Subcutaneous abdominal adipose tissue (tissue), 5 donors: ENCODE results near the gene RMND5A.

ENCODE experiments used
- H3K27ac ChIP-seq: one replicate; pipeline ENCODE4 v1.7.0; 2013; ENCODE audit warnings: low read depth, mild to moderate bottlenecking, inconsistent platforms, low read length, moderate library complexity
- H3K27me3 ChIP-seq, 5 donors: one replicate each; pipeline ENCODE4 v1.7.0; 2013; ENCODE audit warnings: low read length in 5 of 5, inconsistent platforms in 1 of 5; ENCODE audit not compliant: control insufficient read depth in 5 of 5, insufficient read depth in 4 of 5
- H3K36me3 ChIP-seq, 5 donors: one replicate each; pipeline ENCODE4 v1.7.0; 2013; ENCODE audit warnings: low read length in 5 of 5; ENCODE audit not compliant: control insufficient read depth in 5 of 5, insufficient read depth in 5 of 5
- H3K4me1 ChIP-seq, 5 donors: one replicate each; pipeline ENCODE4 v1.7.0; 2013; ENCODE audit warnings: low read length in 5 of 5, mild to moderate bottlenecking in 3 of 5, moderate library complexity in 1 of 5; ENCODE audit not compliant: control insufficient read depth in 5 of 5, insufficient read depth in 5 of 5
- H3K4me3 ChIP-seq, 5 donors: one replicate each; pipeline ENCODE4 v1.7.0; 2013; ENCODE audit warnings: low read length in 5 of 5, low read depth in 1 of 5
- H3K9ac ChIP-seq, 5 donors: one replicate each; pipeline ENCODE4 v1.7.0; 2013; ENCODE audit warnings: low read length in 5 of 5, mild to moderate bottlenecking in 4 of 5, moderate library complexity in 3 of 5
- H3K9me3 ChIP-seq, 5 donors: one replicate each; pipeline ENCODE4 v1.7.0; 2013; ENCODE audit warnings: low read length in 5 of 5; ENCODE audit not compliant: control insufficient read depth in 5 of 5
- donor health status: healthy.
- donor health status: healthy.
- donor health status: healthy.
- donor health status: healthy.
- donor health status: healthy.

Gene RMND5A

GRCh38 chr2:86776532-86776931 lies 56.4 kb downstream of the RMND5A start:
- H3K27me3 ChIP-seq: no peaks in the 10 kb centered on the region
- no peak overlapping the region for H3K9ac ChIP-seq
- peaks cover 0 to 6% (median 4%) of the 10 kb centered on the region in 5 donors for H3K4me1 ChIP-seq
- no peak overlapping the region for H3K27ac ChIP-seq
- H3K36me3 ChIP-seq: peaks cover 25 to 49% (median 37%) of the 10 kb centered on the region in 5 donors
- no peaks in the 10 kb centered on the region for H3K9me3 ChIP-seq
- no peak overlapping the region for H3K4me3 ChIP-seq

GRCh38 chr2:86778957-86779356 lies 58.9 kb downstream of the RMND5A start:
- no peaks in the 10 kb centered on the region for H3K27me3 ChIP-seq
- H3K4me3 ChIP-seq: no peak overlapping the region
- H3K9me3 ChIP-seq: no peaks in the 10 kb centered on the region
- H3K4me1 ChIP-seq: peaks cover 0 to 13% (median 6%) of the 10 kb centered on the region in 5 donors
- H3K27ac ChIP-seq: no peak overlapping the region
- peaks cover 17 to 29% (median 21%) of the 10 kb centered on the region in 5 donors for H3K36me3 ChIP-seq
- no peak overlapping the region for H3K9ac ChIP-seq

- Histone ChIP-seq H3K36me3 (peaks cover 10 to 20% (median 12%) of the 10 kb centered on the region in 5 donors), H3K9ac (no peak overlapping the region), H3K4me3 (no peak overlapping the region), H3K9me3 (no peaks in the 10 kb centered on the region), H3K4me1 (peaks cover 0 to 13% (median 6%) of the 10 kb centered on the region in 5 donors), H3K27ac (no peak overlapping the region), H3K27me3 (no peaks in the 10 kb centered on the region)
Measured at GRCh38 chr2:86779971-86780370, 59.9 kb downstream of the RMND5A start.

GRCh38 chr2:86781363-86781762 lies 61.3 kb downstream of the RMND5A start:
- no peak overlapping the region for H3K27ac ChIP-seq
- no peak overlapping the region for H3K4me3 ChIP-seq
- peaks cover 1 to 8% (median 3%) of the 10 kb centered on the region in 5 donors for H3K36me3 ChIP-seq
- H3K4me1 ChIP-seq: peaks cover 0 to 13% (median 6%) of the 10 kb centered on the region in 5 donors
- peaks cover 0 to 3% (median 0%) of the 10 kb centered on the region in 5 donors for H3K27me3 ChIP-seq
- no peaks in the 10 kb centered on the region for H3K9me3 ChIP-seq
- no peak overlapping the region for H3K9ac ChIP-seq

- H3K9ac ChIP-seq: no peak overlapping the region
- H3K36me3 ChIP-seq: no peaks in the 10 kb centered on the region
- H3K27me3 ChIP-seq: peaks cover 0 to 3% (median 2%) of the 10 kb centered on the region in 5 donors
- H3K4me1 ChIP-seq: peaks cover 0 to 15% (median 6%) of the 10 kb centered on the region in 5 donors
- H3K4me3 ChIP-seq: no peak overlapping the region
- no peak overlapping the region for H3K27ac ChIP-seq
- no peaks in the 10 kb centered on the region for H3K9me3 ChIP-seq
Measured at GRCh38 chr2:86782748-86783147, 62.7 kb downstream of the RMND5A start.

GRCh38 chr2:86783615-86784339 lies 63.7 kb downstream of the RMND5A start:
- Histone ChIP-seq H3K9ac (no peak overlapping the region), H3K4me3 (no peak overlapping the region), H3K9me3 (no peaks in the 10 kb centered on the region), H3K27me3 (peaks cover 0 to 8% (median 2%) of the 10 kb centered on the region in 5 donors), H3K27ac (no peak overlapping the region), H3K36me3 (no peaks in the 10 kb centered on the region), H3K4me1 (peaks cover 0 to 19% (median 6%) of the 10 kb centered on the region in 5 donors)

- H3K27ac ChIP-seq: no peak overlapping the region
- no peaks in the 10 kb centered on the region for H3K36me3 ChIP-seq
- H3K4me3 ChIP-seq: no peak overlapping the region
- H3K9me3 ChIP-seq: no peaks in the 10 kb centered on the region
- no peak overlapping the region for H3K9ac ChIP-seq
- peaks cover 0 to 36% (median 22%) of the 10 kb centered on the region in 5 donors for H3K4me1 ChIP-seq
- peaks cover 8 to 23% (median 18%) of the 10 kb centered on the region in 5 donors for H3K27me3 ChIP-seq
Measured at GRCh38 chr2:86785456-86785855, 65.4 kb downstream of the RMND5A start.

GRCh38 chr2:86786001-86786536 lies 66.0 kb downstream of the RMND5A start:
- H3K9ac ChIP-seq: no peak overlapping the region
- no peaks in the 10 kb centered on the region for H3K9me3 ChIP-seq
- H3K4me1 ChIP-seq: peaks cover 0 to 41% (median 26%) of the 10 kb centered on the region in 5 donors
- no peak overlapping the region for H3K27ac ChIP-seq
- H3K36me3 ChIP-seq: no peaks in the 10 kb centered on the region
- peaks cover 13 to 28% (median 23%) of the 10 kb centered on the region in 5 donors for H3K27me3 ChIP-seq
- H3K4me3 ChIP-seq: no peak overlapping the region

GRCh38 chr2:86787736-86788135 lies 67.6 kb downstream of the RMND5A start:
- Histone ChIP-seq H3K4me3 (no peak overlapping the region), H3K36me3 (no peaks in the 10 kb centered on the region), H3K4me1 (peaks cover 6 to 40% (median 32%) of the 10 kb centered on the region in 5 donors), H3K27me3 (peaks cover 19 to 43% (median 35%) of the 10 kb centered on the region in 5 donors), H3K9me3 (no peaks in the 10 kb centered on the region), H3K9ac (no peak overlapping the region), H3K27ac (no peak overlapping the region)

GRCh38 chr2:86788165-86788564 lies 68.1 kb downstream of the RMND5A start:
- no peaks in the 10 kb centered on the region for H3K9me3 ChIP-seq
- H3K4me3 ChIP-seq: no peak overlapping the region
- H3K9ac ChIP-seq: no peak overlapping the region
- H3K27me3 ChIP-seq: peaks cover 24 to 47% (median 38%) of the 10 kb centered on the region in 5 donors
- peaks cover 6 to 40% (median 32%) of the 10 kb centered on the region in 5 donors for H3K4me1 ChIP-seq
- no peak overlapping the region for H3K27ac ChIP-seq
- H3K36me3 ChIP-seq: no peaks in the 10 kb centered on the region
